ENCODE data around the gene TLX2. TPM values are rescaled to one million over a fixed set of nuclear protein-coding genes. Genes with fewer than 3 reads are reported as not detected.

TLX2 gene
- total RNA-seq, 1 experiment from 2014 or later, result not detected

DNA sequence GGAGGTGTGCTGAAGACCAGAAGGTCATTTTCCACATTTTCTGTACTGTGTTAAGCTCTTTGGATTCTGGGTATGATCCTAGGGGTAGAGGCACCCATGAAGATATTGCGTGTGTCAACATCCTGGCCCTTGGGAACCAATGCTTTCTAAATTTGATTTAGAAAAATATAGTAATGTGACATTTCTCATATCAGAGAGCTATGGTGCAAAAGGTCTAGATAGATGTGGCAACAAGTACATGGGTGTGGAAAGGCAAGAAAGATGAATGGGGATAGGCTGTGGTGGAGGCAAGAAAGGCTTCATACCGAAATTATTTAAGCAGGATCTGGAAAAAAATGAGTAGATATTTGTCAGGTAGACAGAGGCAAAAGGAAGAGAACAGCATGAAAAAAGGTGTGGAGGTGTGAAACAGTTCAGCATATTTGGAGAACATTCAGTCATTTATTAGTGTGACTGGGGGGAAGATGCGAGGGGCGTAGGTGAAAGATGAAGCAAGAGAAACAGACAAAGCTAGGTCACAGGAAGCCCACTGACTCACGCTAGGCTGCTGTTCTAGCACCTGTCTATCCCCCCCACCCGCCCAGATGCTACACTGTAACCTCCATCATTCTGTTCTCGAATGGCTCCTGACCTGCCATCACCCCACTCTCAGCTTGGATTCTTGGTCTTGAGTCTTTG, 52.0 kb downstream of the TLX2 start:
- Histone ChIP-seq H3K36me3 (ENCODE audit: control insufficient read depth, insufficient read depth, low read length) (no peaks in the 10 kb centered on the region), H3K4me1 (ENCODE audit: control insufficient read depth, insufficient read depth, low read length) (no peaks in the 10 kb centered on the region), H3K9me3 (ENCODE audit: control insufficient read depth, insufficient read depth, low read depth, low read length) (no peaks in the 10 kb centered on the region), H3K27me3 (ENCODE audit: control insufficient read depth, insufficient read depth, low read length) (peaks cover 2% of the 10 kb centered on the region; the same call in 1 of the 2 replicates), H3K27ac (ENCODE audit: low read length) (no peak overlapping the region), H3K4me3 (ENCODE audit: low read depth in 2 of 2, low read length in 2 of 2) (no peak overlapping the region)
- ChIA-PET CTCF (no interaction called here), POLR2A (no interaction called here)
- no peak for ATAC-seq
- intact Hi-C loops (cut with micrococcal nuclease; ENCODE audit: unreplicated experiment), result no loop called here
- in situ Hi-C loops (cut with HindIII; ENCODE audit: low pct_unique_long_range_greater_than_20kb, low sequenced_read_pairs), result no loop called here
- no peak for DNase-seq (ENCODE audit: low read depth, low spot score)
- BruUV-seq (replicated peaks), result no TSS peak
- TF ChIP-seq POLR2AphosphoS5 (IDR thresholded peaks at IDR 0.05; ENCODE audit: low read depth, low read length) (no peak), TCF7L2 (IDR thresholded peaks at IDR 0.05; ENCODE audit: low read depth, low read length) (no peak)
- TF ChIP-seq, protein P1, sequence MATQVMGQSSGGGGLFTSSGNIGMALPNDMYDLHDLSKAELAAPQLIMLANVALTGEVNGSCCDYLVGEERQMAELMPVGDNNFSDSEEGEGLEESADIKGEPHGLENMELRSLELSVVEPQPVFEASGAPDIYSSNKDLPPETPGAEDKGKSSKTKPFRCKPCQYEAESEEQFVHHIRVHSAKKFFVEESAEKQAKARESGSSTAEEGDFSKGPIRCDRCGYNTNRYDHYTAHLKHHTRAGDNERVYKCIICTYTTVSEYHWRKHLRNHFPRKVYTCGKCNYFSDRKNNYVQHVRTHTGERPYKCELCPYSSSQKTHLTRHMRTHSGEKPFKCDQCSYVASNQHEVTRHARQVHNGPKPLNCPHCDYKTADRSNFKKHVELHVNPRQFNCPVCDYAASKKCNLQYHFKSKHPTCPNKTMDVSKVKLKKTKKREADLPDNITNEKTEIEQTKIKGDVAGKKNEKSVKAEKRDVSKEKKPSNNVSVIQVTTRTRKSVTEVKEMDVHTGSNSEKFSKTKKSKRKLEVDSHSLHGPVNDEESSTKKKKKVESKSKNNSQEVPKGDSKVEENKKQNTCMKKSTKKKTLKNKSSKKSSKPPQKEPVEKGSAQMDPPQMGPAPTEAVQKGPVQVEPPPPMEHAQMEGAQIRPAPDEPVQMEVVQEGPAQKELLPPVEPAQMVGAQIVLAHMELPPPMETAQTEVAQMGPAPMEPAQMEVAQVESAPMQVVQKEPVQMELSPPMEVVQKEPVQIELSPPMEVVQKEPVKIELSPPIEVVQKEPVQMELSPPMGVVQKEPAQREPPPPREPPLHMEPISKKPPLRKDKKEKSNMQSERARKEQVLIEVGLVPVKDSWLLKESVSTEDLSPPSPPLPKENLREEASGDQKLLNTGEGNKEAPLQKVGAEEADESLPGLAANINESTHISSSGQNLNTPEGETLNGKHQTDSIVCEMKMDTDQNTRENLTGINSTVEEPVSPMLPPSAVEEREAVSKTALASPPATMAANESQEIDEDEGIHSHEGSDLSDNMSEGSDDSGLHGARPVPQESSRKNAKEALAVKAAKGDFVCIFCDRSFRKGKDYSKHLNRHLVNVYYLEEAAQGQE (IDR thresholded peaks at IDR 0.05; ENCODE audit: insufficient read depth in 1 of 2, low read depth in 2 of 2, low read length in 1 of 2), result no peak

DNA sequence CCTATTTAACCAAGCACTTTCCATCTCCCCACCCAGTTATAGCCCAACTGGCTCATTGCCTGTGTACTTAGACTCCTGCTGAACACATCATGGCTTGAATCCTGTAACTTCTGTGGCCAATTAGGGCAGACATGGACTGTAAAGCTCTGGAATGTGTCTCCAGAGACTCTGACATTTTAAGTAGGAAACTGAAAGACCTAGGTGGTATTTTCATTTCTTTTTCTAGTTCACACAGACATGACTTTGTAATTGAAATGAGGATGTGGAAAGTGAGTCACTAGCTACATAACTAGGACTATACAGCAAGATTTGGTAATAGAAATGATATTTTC, 52.5 kb downstream of the TLX2 start:
- ATAC-seq (no peak), DNase-seq (ENCODE audit: low read depth, low spot score) (no peak)
- Histone ChIP-seq H3K27me3 (ENCODE audit: control insufficient read depth, insufficient read depth, low read length) (peaks cover 2% of the 10 kb centered on the region; the same call in 1 of the 2 replicates), H3K4me1 (ENCODE audit: control insufficient read depth, insufficient read depth, low read length) (no peaks in the 10 kb centered on the region), H3K27ac (ENCODE audit: low read length) (no peak overlapping the region), H3K36me3 (ENCODE audit: control insufficient read depth, insufficient read depth, low read length) (no peaks in the 10 kb centered on the region), H3K4me3 (ENCODE audit: low read depth in 2 of 2, low read length in 2 of 2) (no peak overlapping the region), H3K9me3 (ENCODE audit: control insufficient read depth, insufficient read depth, low read depth, low read length) (no peaks in the 10 kb centered on the region)
- CTCF ChIA-PET, result no interaction called here
- TF ChIP-seq, protein P2, sequence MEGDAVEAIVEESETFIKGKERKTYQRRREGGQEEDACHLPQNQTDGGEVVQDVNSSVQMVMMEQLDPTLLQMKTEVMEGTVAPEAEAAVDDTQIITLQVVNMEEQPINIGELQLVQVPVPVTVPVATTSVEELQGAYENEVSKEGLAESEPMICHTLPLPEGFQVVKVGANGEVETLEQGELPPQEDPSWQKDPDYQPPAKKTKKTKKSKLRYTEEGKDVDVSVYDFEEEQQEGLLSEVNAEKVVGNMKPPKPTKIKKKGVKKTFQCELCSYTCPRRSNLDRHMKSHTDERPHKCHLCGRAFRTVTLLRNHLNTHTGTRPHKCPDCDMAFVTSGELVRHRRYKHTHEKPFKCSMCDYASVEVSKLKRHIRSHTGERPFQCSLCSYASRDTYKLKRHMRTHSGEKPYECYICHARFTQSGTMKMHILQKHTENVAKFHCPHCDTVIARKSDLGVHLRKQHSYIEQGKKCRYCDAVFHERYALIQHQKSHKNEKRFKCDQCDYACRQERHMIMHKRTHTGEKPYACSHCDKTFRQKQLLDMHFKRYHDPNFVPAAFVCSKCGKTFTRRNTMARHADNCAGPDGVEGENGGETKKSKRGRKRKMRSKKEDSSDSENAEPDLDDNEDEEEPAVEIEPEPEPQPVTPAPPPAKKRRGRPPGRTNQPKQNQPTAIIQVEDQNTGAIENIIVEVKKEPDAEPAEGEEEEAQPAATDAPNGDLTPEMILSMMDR (IDR thresholded peaks at IDR 0.05), result no peak
- no peak for TF ChIP-seq SIN3A (IDR thresholded peaks at IDR 0.05; ENCODE audit: borderline replicate concordance, insufficient read depth, low read depth, low read length)
- POLR2A ChIA-PET, result no interaction called here
- in situ Hi-C loops (cut with HindIII; ENCODE audit: low pct_unique_long_range_greater_than_20kb, low sequenced_read_pairs), result no loop called here
- intact Hi-C loops (cut with micrococcal nuclease; ENCODE audit: unreplicated experiment), result no loop called here
- BruUV-seq (replicated peaks), result no TSS peak

Other genes starting within 250 kb of the TLX2 start
- gene SLC4A5, start 171.0 kb upstream of the TLX2 start, total RNA-seq (2021; ENCODE audit: unreplicated experiment), result 1.2 TPM
- gene DCTN1, start 134.1 kb upstream of the TLX2 start, total RNA-seq (2021; ENCODE audit: unreplicated experiment), result 190 TPM
- gene C2orf81, start 92.8 kb upstream of the TLX2 start, total RNA-seq (2021; ENCODE audit: unreplicated experiment), result 3.9 TPM
- 27.7 TPM for gene WDR54, start 92.7 kb upstream of the TLX2 start, total RNA-seq (2021; ENCODE audit: unreplicated experiment)
- 83.1 TPM for gene RTKN, start 72.5 kb upstream of the TLX2 start, total RNA-seq (2021; ENCODE audit: unreplicated experiment)
- gene INO80B, start 59.4 kb upstream of the TLX2 start, total RNA-seq (2021; ENCODE audit: unreplicated experiment), result 26.5 TPM
- 67.6 TPM for gene WBP1, start 56.0 kb upstream of the TLX2 start, total RNA-seq (2021; ENCODE audit: unreplicated experiment)
- 79.5 TPM for gene MOGS, start 49.1 kb upstream of the TLX2 start, total RNA-seq (2021; ENCODE audit: unreplicated experiment)
- 98.1 TPM for gene MRPL53, start 41.8 kb upstream of the TLX2 start, total RNA-seq (2021; ENCODE audit: unreplicated experiment)
- 24.2 TPM for gene CCDC142, start 31.5 kb upstream of the TLX2 start, total RNA-seq (2021; ENCODE audit: unreplicated experiment)
- gene TTC31, start 31.4 kb upstream of the TLX2 start, total RNA-seq (2021; ENCODE audit: unreplicated experiment), result 38.7 TPM
- 9.6 TPM for gene LBX2, start 14.8 kb upstream of the TLX2 start, total RNA-seq (2021; ENCODE audit: unreplicated experiment)
- 36.8 TPM for gene PCGF1, start 6.8 kb upstream of the TLX2 start, total RNA-seq (2021; ENCODE audit: unreplicated experiment)
- 0.41 TPM for gene DQX1, start 11.8 kb downstream of the TLX2 start, total RNA-seq (2021; ENCODE audit: unreplicated experiment)
- 142 TPM for gene AUP1, start 15.3 kb downstream of the TLX2 start, total RNA-seq (2021; ENCODE audit: unreplicated experiment)
- gene HTRA2, start 15.5 kb downstream of the TLX2 start, total RNA-seq (2021; ENCODE audit: unreplicated experiment), result 21.2 TPM
- gene LOXL3, start 39.5 kb downstream of the TLX2 start, total RNA-seq (2021; ENCODE audit: unreplicated experiment), result 1.0 TPM
- gene DOK1, start 40.3 kb downstream of the TLX2 start, total RNA-seq (2021; ENCODE audit: unreplicated experiment), result 6.2 TPM
- gene M1AP, start 133.9 kb downstream of the TLX2 start, total RNA-seq (2021; ENCODE audit: unreplicated experiment), result not detected
- 13.3 TPM for gene SEMA4F, start 139.8 kb downstream of the TLX2 start, total RNA-seq (2021; ENCODE audit: unreplicated experiment)

Measured in Panc1 (cell line).